Measurements from ENCODE around the gene ZNF584.

DNA sequence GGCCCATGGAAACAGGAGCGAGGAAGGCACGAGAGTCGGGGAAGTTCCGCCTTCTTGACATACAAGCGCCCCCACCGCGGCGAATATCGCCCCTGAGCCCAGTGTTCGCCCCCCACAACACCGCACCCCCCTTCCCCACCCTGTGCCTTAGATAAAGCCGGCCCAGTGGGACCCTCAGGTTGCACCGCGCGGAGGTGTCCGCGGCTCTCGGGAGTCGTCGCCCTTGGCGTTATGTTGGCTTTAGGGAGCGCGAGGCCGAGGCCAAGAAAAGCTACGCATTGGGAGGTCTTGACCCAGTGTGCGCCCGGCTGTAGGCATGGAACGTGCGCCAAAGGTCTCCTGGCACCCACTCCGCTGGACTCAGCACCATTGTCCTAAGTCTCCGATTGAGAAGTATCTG, 32.1 kb downstream of the ZNF584 start:
- TF ChIP-seq, protein P1, sequence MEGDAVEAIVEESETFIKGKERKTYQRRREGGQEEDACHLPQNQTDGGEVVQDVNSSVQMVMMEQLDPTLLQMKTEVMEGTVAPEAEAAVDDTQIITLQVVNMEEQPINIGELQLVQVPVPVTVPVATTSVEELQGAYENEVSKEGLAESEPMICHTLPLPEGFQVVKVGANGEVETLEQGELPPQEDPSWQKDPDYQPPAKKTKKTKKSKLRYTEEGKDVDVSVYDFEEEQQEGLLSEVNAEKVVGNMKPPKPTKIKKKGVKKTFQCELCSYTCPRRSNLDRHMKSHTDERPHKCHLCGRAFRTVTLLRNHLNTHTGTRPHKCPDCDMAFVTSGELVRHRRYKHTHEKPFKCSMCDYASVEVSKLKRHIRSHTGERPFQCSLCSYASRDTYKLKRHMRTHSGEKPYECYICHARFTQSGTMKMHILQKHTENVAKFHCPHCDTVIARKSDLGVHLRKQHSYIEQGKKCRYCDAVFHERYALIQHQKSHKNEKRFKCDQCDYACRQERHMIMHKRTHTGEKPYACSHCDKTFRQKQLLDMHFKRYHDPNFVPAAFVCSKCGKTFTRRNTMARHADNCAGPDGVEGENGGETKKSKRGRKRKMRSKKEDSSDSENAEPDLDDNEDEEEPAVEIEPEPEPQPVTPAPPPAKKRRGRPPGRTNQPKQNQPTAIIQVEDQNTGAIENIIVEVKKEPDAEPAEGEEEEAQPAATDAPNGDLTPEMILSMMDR (IDR thresholded peaks at IDR 0.05; ENCODE audit: low read length), result no peak
- TF ChIP-seq EZH2phosphoT487 (IDR thresholded peaks at IDR 0.05; ENCODE audit: low read length) (no peak), EZH2 (optimal IDR thresholded peaks at IDR 0.05; ENCODE audit: low read depth, low read length) (no peak)
